BLaER1 (cell line): ENCODE measurements around the gene RHOT2.

ENCODE experiments used
- H3K27ac ChIP-seq: shearing (Covaris generic); formaldehyde crosslinking; 2 replicates; pipeline ENCODE4 v1.8.1; 2022
- H3K27me3 ChIP-seq: shearing (Covaris generic); formaldehyde crosslinking; 2 replicates; pipeline ENCODE4 v1.8.1; 2022
- H3K36me3 ChIP-seq: shearing (Covaris generic); formaldehyde crosslinking; 2 replicates; pipeline ENCODE4 v1.8.1; 2022
- H3K4me1 ChIP-seq: shearing (Covaris generic); formaldehyde crosslinking; 2 replicates; pipeline ENCODE4 v1.8.1; 2022
- H3K4me2 ChIP-seq: shearing (Covaris generic); formaldehyde crosslinking; 2 replicates; pipeline ENCODE4 v1.8.1; 2022
- H3K4me3 ChIP-seq: shearing (Covaris generic); formaldehyde crosslinking; 2 replicates; pipeline ENCODE4 v1.8.1; 2022
- H3K9ac ChIP-seq: shearing (Covaris generic); formaldehyde crosslinking; 2 replicates; pipeline ENCODE4 v1.8.1; 2022
- H3K9me3 ChIP-seq: shearing (Covaris generic); formaldehyde crosslinking; 2 replicates; pipeline ENCODE4 v1.8.1; 2022
- H4K20me1 ChIP-seq: shearing (Covaris generic); formaldehyde crosslinking; 2 replicates; pipeline ENCODE4 v1.8.1; 2022
- Cebpa-rat ChIP-seq: shearing (Covaris generic); IDR thresholded peaks from 2 replicates; pipeline ENCODE4 v1.8.1; 2022

The RHOT2 gene

GRCh38 chr16:626787-627453 is 41.0 kb upstream of the RHOT2 start:
- H4K20me1 ChIP-seq = peaks cover 69% of the 10 kb centered on the region
- no peaks in the 10 kb centered on the region for H3K27me3 ChIP-seq
- H3K4me2 ChIP-seq = no peak overlapping the region
- no peak overlapping the region for H3K9ac ChIP-seq
- no peaks in the 10 kb centered on the region for H3K9me3 ChIP-seq
- peaks cover 51% of the 10 kb centered on the region for H3K4me1 ChIP-seq
- H3K4me3 ChIP-seq = no peak overlapping the region
- H3K36me3 ChIP-seq = peaks cover 43% of the 10 kb centered on the region
- H3K27ac ChIP-seq = no peak overlapping the region
- no peak for TF ChIP-seq Cebpa-rat

GRCh38 chr16:627454-628239 is 40.3 kb upstream of the RHOT2 start:
- no peak for TF ChIP-seq Cebpa-rat
- Histone ChIP-seq H4K20me1 (peaks cover 68% of the 10 kb centered on the region), H3K4me3 (no peak overlapping the region), H3K4me1 (peaks cover 45% of the 10 kb centered on the region), H3K27me3 (no peaks in the 10 kb centered on the region), H3K4me2 (no peak overlapping the region), H3K27ac (no peak overlapping the region), H3K36me3 (peaks cover 49% of the 10 kb centered on the region), H3K9ac (no peak overlapping the region), H3K9me3 (no peaks in the 10 kb centered on the region)

GRCh38 chr16:628321-629061 is 39.4 kb upstream of the RHOT2 start:
- Histone ChIP-seq H3K4me2 (no peak overlapping the region), H3K36me3 (peaks cover 57% of the 10 kb centered on the region), H3K9me3 (no peaks in the 10 kb centered on the region), H4K20me1 (peaks cover 68% of the 10 kb centered on the region), H3K27ac (no peak overlapping the region), H3K4me1 (peaks cover 44% of the 10 kb centered on the region), H3K27me3 (no peaks in the 10 kb centered on the region), H3K4me3 (no peak overlapping the region), H3K9ac (no peak overlapping the region)
- TF ChIP-seq Cebpa-rat = no peak

DNA sequence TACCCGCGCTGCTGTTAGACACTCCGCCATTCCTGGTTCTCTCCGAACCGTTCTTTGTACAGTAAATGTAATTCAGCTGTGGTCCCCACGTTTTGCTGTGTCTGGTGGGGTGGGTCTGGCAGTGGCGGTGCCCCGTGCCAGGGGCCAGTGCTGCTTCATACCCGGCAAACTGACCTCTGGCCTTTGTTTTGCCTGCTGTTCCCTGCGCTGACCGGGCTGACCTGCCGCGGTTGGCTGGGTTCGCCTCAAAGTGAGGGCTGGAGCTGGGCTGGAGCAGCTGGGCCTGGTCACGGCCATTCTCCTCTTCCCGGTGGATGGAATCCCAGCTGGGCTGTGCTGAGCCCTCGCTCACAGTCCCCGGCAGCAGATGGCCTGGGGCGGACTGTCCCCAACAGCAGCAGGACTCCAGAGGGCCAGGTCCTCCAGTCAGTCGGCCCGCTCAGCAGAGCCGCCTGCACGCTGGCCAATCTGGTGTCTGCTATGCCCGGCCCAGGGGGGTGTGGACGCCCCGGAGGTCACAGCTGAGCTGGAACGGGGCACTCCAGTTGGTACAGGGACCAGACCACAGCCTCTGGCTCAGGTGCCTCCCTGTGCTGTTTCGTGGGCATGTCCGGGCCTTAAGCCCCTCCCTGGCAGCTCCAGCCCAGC is 38.6 kb upstream of the RHOT2 start:
- H3K27me3 ChIP-seq = no peaks in the 10 kb centered on the region
- peaks cover 65% of the 10 kb centered on the region for H3K36me3 ChIP-seq
- no peak overlapping the region for H3K4me2 ChIP-seq
- no peak overlapping the region for H3K4me3 ChIP-seq
- H3K27ac ChIP-seq = no peak overlapping the region
- H3K9ac ChIP-seq = no peak overlapping the region
- no peak for TF ChIP-seq Cebpa-rat
- peaks cover 38% of the 10 kb centered on the region for H3K4me1 ChIP-seq
- H3K9me3 ChIP-seq = no peaks in the 10 kb centered on the region
- H4K20me1 ChIP-seq = peaks cover 68% of the 10 kb centered on the region

DNA sequence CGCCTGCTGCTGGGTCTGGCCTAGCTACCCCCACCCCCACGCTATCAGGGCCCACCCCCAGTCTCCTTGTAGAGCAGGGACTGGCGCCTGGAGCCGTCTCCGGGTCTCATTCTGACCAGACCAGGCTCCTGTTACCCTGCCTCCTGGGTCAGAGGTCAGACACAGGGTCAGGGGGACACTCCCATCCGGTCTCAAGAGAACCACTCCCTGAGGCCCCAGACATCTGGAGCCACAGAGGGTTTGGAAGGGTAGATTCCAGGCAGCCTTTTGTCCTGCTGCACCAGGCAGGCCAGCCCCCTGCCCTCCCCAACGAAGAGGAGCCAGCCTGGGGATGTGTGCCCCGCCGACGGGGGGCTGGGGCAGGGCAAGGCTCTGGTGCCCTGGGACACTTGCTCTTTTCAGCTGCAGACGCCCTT is 38.1 kb upstream of the RHOT2 start:
- no peak for TF ChIP-seq Cebpa-rat
- Histone ChIP-seq H3K36me3 (peaks cover 71% of the 10 kb centered on the region), H3K4me3 (no peak overlapping the region), H3K4me1 (peaks cover 38% of the 10 kb centered on the region), H3K9ac (peak overlapping the region; percentile 34; the same call in 1 of the 2 replicates), H4K20me1 (peaks cover 68% of the 10 kb centered on the region), H3K9me3 (no peaks in the 10 kb centered on the region), H3K4me2 (peak overlapping the region; percentile 66; the same call in 1 of the 2 replicates), H3K27ac (no peak overlapping the region), H3K27me3 (no peaks in the 10 kb centered on the region)

DNA sequence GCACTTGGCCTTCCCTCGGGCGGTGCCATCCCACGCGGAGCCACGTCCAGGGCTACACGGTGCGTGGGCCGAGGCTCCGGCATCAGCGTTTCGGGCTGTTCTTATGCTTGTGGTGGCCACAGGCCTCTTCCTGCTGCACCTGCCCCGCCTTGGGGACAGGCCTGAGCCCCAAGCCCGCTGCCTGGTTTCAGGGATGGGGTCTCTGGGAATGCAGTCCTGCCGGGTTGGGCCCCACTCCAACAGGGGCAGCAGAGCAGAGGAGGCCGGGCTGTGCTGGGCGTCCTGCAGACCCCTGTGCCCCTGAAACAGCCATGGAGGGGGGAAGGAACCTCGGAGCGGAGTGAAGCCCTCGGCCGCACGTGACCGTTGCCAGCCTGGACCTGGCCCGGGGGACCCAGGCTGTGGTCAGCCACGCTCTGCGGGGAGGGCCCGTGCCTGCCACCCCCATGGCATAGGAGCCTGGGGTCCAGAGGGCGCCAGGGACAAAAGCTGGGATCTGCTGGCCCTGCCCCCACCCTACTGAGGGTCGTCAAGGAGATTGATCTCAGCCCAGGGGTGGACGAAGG is 37.6 kb upstream of the RHOT2 start:
- no peaks in the 10 kb centered on the region for H3K9me3 ChIP-seq
- no peak overlapping the region for H3K4me3 ChIP-seq
- no peak for TF ChIP-seq Cebpa-rat
- peak overlapping the region; percentile 66 for H3K4me2 ChIP-seq
- H4K20me1 ChIP-seq = peaks cover 68% of the 10 kb centered on the region
- H3K36me3 ChIP-seq = peaks cover 70% of the 10 kb centered on the region
- 0 out of 2 replicates have a peak overlapping the region, but pooled peaks have one; percentile 26 for H3K27ac ChIP-seq
- peak overlapping the region; percentile 34; the same call in 1 of the 2 replicates for H3K9ac ChIP-seq
- H3K27me3 ChIP-seq = no peaks in the 10 kb centered on the region
- H3K4me1 ChIP-seq = peaks cover 38% of the 10 kb centered on the region

- Histone ChIP-seq H3K9ac (peak within 1 kb of the TSS; percentile 34; the same call in 1 of the 2 replicates), H3K27me3 (no peaks in the 10 kb centered on the region), H3K4me3 (no peak within 1 kb of the TSS), H3K36me3 (peaks cover 64% of the 10 kb centered on the region), H3K27ac (0 out of 2 replicates have a peak within 1 kb of the TSS, but pooled peaks have one; percentile 26), H4K20me1 (peaks cover 64% of the 10 kb centered on the region), H3K4me2 (peak within 1 kb of the TSS; percentile 66), H3K9me3 (no peaks in the 10 kb centered on the region), H3K4me1 (peaks cover 38% of the 10 kb centered on the region)
- TF ChIP-seq Cebpa-rat = no peak
These were observed 37.0 kb upstream of the RHOT2 start, which contains the start of gene WFIKKN1 for GRCh38 chr16:630815-631405. WFIKKN1 (plus strand) TSS chr16:630985; CDS start chr16:631254, 269 bp downstream.

DNA sequence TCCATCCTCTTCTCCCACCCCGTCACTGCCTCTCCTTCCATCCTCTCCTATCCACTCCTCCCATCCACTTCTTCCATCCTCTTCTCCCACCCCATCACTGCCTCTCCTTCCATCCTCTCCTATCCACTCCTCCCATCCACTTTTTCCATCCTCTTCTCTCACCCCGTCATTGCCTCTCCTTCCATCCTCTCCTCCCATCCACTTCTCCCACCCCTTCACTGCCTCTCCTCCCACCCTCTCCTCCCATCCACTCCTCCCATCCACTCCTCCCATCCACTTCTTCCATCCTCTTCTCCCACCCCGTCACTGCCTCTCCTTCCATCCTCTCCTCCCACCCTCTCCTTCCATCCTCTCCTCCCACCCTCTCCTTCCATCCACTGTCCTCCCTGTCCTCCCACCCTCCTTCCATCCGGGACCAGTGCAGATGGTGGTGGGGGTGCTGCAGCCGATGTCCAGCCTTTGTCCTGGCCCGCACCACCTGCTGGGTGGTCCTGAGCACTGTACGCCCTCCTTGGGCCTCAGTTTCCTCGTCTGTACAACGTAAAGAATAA is 36.0 kb upstream of the RHOT2 start:
- peaks cover 59% of the 10 kb centered on the region for H4K20me1 ChIP-seq
- H3K9ac ChIP-seq = no peak overlapping the region
- TF ChIP-seq Cebpa-rat = no peak
- H3K9me3 ChIP-seq = no peaks in the 10 kb centered on the region
- peaks cover 54% of the 10 kb centered on the region for H3K36me3 ChIP-seq
- no peak overlapping the region for H3K27ac ChIP-seq
- H3K4me3 ChIP-seq = no peak overlapping the region
- no peaks in the 10 kb centered on the region for H3K27me3 ChIP-seq
- H3K4me2 ChIP-seq = no peak overlapping the region
- H3K4me1 ChIP-seq = peaks cover 38% of the 10 kb centered on the region
